Left lung (tissue), 10 donors: ENCODE results near the gene PTPN2. TPM values are rescaled to one million over a fixed set of nuclear protein-coding genes. Genes with fewer than 3 reads are reported as not detected.
"Not testable (repeated sequence)": the region's sequence is repeated elsewhere in the genome, so short reads cannot be mapped to it uniquely, and the experiment has no call there.

Source experiments
- ATAC-seq: fragments of 200-7000 bp; cut with Tn5 transposase; one replicate; pipeline ENCODE4 v1.9.1; 2020; ENCODE audit warnings: moderate library complexity
- DNase-seq, 4 donors: peaks; one replicate each; pipeline ENCODE4 v3.0.0-alpha.2; 2013 to 2020
- H3K27ac ChIP-seq, 2 donors: fragments of 200-600 bp; sonication (generic) in 1 of 2; one replicate each; pipeline versions ENCODE4 v1.5.0 to v1.8.0; 2020 to 2021
- H3K27me3 ChIP-seq, 2 donors: fragments of 200-600 bp; sonication (generic) in 1 of 2; one replicate each; pipeline versions ENCODE4 v1.5.0 to v1.8.0; 2020 to 2021
- H3K36me3 ChIP-seq, 2 donors: fragments of 200-600 bp; sonication (generic) in 1 of 2; one replicate each; pipeline versions ENCODE4 v1.5.0 to v1.8.0; 2020 to 2021
- H3K4me1 ChIP-seq, 2 donors: fragments of 200-600 bp; one replicate each; pipeline ENCODE4 v1.8.0; 2021
- H3K4me3 ChIP-seq, 2 donors: fragments of 200-600 bp; sonication (generic) in 1 of 2; one replicate each; pipeline versions ENCODE4 v1.5.0 to v1.8.0; 2020 to 2021; ENCODE audit warnings: mild to moderate bottlenecking in 1 of 2
- H3K9me3 ChIP-seq, 2 donors: fragments of 200-600 bp; sonication (generic) in 1 of 2; one replicate each; pipeline versions ENCODE4 v1.5.0 to v1.8.0; 2020 to 2021
- intact Hi-C, 2 donors: fragments of 100-400 bp; cut with DNase I; formaldehyde crosslinking; loops; one replicate each; pipeline versions ENCODE4 v1.11.2 to v1.14.2; 2022
- polyA plus RNA-seq, 6 donors: library from polyadenylated mRNA; unstranded; fragments of 120-200 nt; gene quantifications; one replicate each; pipeline ENCODE4 v1.2.1, GENCODE V29; 2013; ENCODE audit not compliant: insufficient read length in 6 of 6
- total RNA-seq, 2 donors: library from RNA; stranded (reverse); fragmentation: NEBNext Ultra II Directional; extraction: Animal tissue kit (Norgen Biotek cat#: 25700); gene quantifications; one replicate each; pipeline ENCODE4 v1.2.1, GENCODE V29; 2021
- TF ChIP-seq, protein P1 (sequence below), 2 donors: fragments of 200-600 bp; sonication (generic) in 1 of 2; IDR thresholded peaks; one replicate each; pipeline versions ENCODE4 v1.5.0 to v1.8.0; 2021; ENCODE audit warnings: antibody characterized with exemption in 2 of 2
- donor health status: DM: no; HTN: yes; CAD: no.
- donor health status: DM: no; HTN: no; CAD: no.

The PTPN2 gene
- total and polyA plus RNA-seq, 8 donors, result 35.6 to 75.8 (median 66.7) TPM

DNA sequence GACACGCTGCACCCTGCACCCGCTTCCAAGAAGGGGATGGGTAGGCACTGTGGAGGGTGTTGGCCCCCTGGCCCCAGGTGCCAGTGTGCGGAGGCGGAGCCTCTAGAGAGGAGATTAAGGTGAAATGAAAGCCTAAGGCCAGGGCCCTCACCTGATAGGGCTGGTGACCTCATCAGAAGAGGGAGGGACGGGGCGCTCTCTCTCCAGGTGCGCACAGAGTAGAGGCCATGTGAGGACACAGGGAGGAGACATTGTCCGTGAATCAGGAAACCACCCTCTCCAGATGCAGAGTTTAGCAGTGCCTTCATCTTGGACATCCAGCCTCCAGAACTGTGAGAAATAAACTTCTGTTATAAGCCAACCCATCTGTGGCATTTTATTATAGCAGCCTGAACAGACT lies 118.9 kb downstream of the PTPN2 start:
- no peak overlapping the region for H3K27ac ChIP-seq
- TF ChIP-seq, protein P1, sequence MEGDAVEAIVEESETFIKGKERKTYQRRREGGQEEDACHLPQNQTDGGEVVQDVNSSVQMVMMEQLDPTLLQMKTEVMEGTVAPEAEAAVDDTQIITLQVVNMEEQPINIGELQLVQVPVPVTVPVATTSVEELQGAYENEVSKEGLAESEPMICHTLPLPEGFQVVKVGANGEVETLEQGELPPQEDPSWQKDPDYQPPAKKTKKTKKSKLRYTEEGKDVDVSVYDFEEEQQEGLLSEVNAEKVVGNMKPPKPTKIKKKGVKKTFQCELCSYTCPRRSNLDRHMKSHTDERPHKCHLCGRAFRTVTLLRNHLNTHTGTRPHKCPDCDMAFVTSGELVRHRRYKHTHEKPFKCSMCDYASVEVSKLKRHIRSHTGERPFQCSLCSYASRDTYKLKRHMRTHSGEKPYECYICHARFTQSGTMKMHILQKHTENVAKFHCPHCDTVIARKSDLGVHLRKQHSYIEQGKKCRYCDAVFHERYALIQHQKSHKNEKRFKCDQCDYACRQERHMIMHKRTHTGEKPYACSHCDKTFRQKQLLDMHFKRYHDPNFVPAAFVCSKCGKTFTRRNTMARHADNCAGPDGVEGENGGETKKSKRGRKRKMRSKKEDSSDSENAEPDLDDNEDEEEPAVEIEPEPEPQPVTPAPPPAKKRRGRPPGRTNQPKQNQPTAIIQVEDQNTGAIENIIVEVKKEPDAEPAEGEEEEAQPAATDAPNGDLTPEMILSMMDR (IDR thresholded peaks at IDR 0.05), result no peak
- H3K27me3 ChIP-seq, result no peaks in the 10 kb centered on the region
- no peak for ATAC-seq
- no peak overlapping the region for H3K4me3 ChIP-seq
- no peak for DNase-seq
- H3K36me3 ChIP-seq, result no peaks in the 10 kb centered on the region
- H3K9me3 ChIP-seq, result no peaks in the 10 kb centered on the region
- no peaks in the 10 kb centered on the region for H3K4me1 ChIP-seq
- intact Hi-C loops, result no loop called here

DNA sequence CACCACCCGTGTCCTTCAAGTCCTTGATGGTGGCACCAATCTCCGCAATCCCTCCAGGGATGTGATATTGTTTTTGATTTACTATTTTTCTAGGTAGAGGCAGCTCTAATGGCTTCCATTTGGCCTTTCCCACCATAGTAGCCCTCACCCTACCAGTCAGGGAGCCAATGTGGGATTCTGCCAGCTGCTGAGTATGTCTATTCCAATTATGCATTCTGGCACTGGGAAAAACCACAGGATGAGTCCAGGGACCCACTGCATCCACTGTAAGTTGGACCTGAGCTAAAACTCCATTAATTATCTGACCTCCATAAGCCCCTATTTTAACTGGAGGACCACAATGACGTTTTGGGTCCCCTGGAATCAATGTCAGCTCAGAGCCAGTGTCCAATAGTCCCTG lies 125.5 kb downstream of the PTPN2 start:
- ATAC-seq, intact Hi-C loops, H3K36me3 ChIP-seq, H3K4me3 ChIP-seq, H3K27me3 ChIP-seq, H3K27ac ChIP-seq, H3K4me1 ChIP-seq, DNase-seq, H3K9me3 ChIP-seq: not testable (repeated sequence)

DNA sequence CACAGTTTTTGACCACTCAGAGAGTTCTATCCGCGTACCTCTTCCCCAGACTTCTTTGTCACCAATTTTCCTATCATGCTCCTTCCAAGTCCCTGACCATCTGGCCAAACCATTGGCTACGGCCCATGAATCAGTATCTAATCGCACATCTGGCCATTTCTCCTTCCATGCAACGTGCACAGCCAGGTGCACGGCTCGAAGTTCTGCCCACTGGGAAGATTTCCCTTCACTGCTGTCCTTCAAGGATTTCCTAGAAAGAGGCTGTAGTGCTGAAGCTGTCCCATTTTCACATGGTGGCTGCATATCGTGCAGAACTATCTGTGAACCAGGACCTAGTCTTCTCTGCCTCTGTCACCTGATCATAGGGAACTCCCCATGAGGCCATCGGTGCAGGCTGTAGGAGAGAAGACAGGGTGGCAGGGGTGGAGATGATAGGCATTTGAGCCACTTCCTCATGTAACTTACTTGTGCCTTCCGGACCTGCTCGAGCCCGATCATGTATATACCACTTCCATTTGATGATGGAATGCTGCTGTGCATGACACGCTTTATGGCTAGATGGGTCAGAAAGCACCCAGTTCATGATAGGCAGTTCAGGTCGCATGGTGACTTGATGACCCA lies 127.3 kb downstream of the PTPN2 start:
- H3K4me1 ChIP-seq, H3K27me3 ChIP-seq, H3K27ac ChIP-seq, H3K4me3 ChIP-seq, DNase-seq, H3K9me3 ChIP-seq, H3K36me3 ChIP-seq, intact Hi-C loops, ATAC-seq: not testable (repeated sequence)

DNA sequence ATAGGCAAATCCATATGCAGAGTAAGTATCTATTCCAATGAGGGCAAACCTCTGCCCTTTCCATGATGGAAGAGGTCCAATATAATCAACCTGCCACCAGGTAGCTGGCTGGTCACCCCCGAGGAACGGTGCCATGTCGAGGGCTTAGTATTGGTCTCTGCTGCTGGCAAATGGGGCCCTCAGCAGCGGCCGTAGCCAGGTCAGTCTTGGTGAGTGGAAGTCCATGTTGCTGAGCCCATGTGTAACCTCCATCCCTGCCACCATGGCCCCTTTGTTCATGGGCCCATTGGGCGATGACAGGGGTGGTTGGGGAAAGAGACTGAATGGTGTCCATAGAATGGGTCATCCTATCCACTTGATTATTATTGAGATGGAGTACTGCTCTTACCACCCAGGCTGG lies 128.4 kb downstream of the PTPN2 start:
- intact Hi-C loops, ATAC-seq: not testable (repeated sequence)

DNA sequence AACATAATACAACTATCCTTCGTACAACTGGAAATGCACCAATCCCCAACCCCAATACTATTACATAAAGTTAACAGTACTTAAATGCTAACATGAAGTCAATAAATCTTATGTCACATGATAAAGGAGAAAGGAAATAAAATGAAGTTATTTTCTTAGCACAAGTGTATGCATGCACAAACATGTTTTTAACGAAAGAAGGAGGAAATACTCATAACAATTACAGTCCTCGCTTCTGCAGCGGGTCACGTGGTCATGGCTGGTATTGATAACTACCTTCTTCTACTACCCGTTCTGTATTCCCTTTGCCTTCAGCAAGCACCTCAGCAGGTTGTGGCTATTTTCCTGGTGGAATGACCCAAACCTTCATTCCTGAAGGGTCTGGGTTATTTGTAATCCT lies 129.5 kb downstream of the PTPN2 start:
- no peak overlapping the region for H3K4me3 ChIP-seq
- ATAC-seq (no peak), DNase-seq (no peak)
- TF ChIP-seq, protein P1 (IDR thresholded peaks at IDR 0.05), result no peak
- no peak overlapping the region for H3K27ac ChIP-seq
- intact Hi-C loops, result no loop called here
- H3K9me3 ChIP-seq, result no peaks in the 10 kb centered on the region
- no peaks in the 10 kb centered on the region for H3K27me3 ChIP-seq
- no peaks in the 10 kb centered on the region for H3K4me1 ChIP-seq
- H3K36me3 ChIP-seq, result no peaks in the 10 kb centered on the region

More for the DNA sequence above, 128.4 kb downstream of the PTPN2 start:
- not testable (repeated sequence) for H3K27me3 ChIP-seq, H3K36me3 ChIP-seq, H3K4me1 ChIP-seq, H3K27ac ChIP-seq, H3K9me3 ChIP-seq, H3K4me3 ChIP-seq, DNase-seq

DNA sequence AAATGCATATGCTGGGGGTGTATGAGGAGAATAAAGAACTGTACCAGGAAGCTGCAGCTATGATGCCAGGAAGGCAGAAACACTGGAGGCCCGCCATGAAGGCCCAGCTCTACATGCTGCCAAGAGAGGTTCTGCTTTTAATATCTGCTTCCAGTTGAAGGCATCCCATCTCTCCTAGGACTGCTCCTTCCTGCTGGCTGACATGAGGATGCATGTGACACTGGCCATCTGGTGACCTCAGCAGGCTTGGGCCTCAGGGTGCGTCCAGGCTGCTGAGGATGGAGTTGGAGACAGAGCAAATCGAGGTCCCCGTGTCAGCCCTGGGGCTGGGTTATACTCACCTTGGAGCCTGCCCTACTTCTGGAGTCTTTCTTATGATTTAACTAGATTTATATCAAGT lies 132.1 kb downstream of the PTPN2 start:
- Histone ChIP-seq H3K27ac (no peak overlapping the region), H3K4me3 (no peak overlapping the region), H3K9me3 (no peaks in the 10 kb centered on the region), H3K27me3 (no peaks in the 10 kb centered on the region), H3K36me3 (no peaks in the 10 kb centered on the region), H3K4me1 (no peaks in the 10 kb centered on the region)
- no peak for ATAC-seq
- TF ChIP-seq, protein P1 (IDR thresholded peaks at IDR 0.05), result no peak
- DNase-seq, result no peak
- intact Hi-C loops, result no loop called here

DNA sequence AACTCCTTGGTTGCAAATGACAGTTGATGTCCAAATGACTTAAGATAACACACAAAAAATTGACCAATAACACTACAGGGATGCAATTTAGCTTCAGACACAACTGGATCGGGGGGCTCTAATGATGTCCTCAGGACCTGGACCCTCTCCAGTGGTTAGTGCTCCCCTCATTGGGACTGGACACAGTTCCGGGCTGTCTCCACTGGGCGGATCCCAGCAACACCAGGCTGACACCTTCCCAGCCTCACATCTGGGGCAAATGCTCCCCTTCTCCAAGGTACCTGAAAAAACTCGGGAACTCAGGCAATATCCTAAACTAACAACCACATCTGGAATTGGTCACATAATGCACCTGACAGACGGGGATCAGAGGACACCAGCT lies 132.5 kb downstream of the PTPN2 start:
- Histone ChIP-seq H3K27ac (no peak overlapping the region), H3K4me3 (no peak overlapping the region), H3K4me1 (no peaks in the 10 kb centered on the region), H3K27me3 (no peaks in the 10 kb centered on the region), H3K9me3 (no peaks in the 10 kb centered on the region), H3K36me3 (no peaks in the 10 kb centered on the region)
- ATAC-seq (no peak), DNase-seq (no peak)
- TF ChIP-seq, protein P1 (IDR thresholded peaks at IDR 0.05), result no peak
- intact Hi-C loops, result no loop called here
